Ascending aorta (tissue), 2 donors: Measurements from ENCODE around the gene NKX6-2. TPM values are rescaled to one million over a fixed set of nuclear protein-coding genes. Genes with fewer than 3 reads are reported as not detected.
"Not testable (repeated sequence)": the region's sequence is repeated elsewhere in the genome, so short reads cannot be mapped to it uniquely, and the experiment has no call there.

Experiments
- DNase-seq, 2 donors: peaks; one replicate each; pipeline ENCODE4 v3.0.0-alpha.2; 2019; ENCODE audit warnings: low spot score in 2 of 2
- H3K27ac ChIP-seq, 2 donors: fragments of 200-600 bp; sonication (generic); one replicate each; pipeline ENCODE4 v1.5.1; 2016 to 2017; ENCODE audit warnings: mild to moderate bottlenecking in 1 of 2
- H3K27me3 ChIP-seq: fragments of 200-600 bp; sonication (generic); one replicate; pipeline ENCODE4 v1.5.1; 2017
- H3K36me3 ChIP-seq, 2 donors: fragments of 200-600 bp; sonication (generic); one replicate each; pipeline ENCODE4 v1.5.1; 2016
- H3K4me1 ChIP-seq, 2 donors: fragments of 200-600 bp; sonication (generic); one replicate each; pipeline ENCODE4 v1.5.1; 2016 to 2017; ENCODE audit warnings: mild to moderate bottlenecking in 1 of 2
- H3K4me3 ChIP-seq, 2 donors: fragments of 200-600 bp; sonication (generic); one replicate each; pipeline ENCODE4 v1.5.1; 2016 to 2017; ENCODE audit warnings: mild to moderate bottlenecking in 1 of 2
- H3K9me3 ChIP-seq, 2 donors: fragments of 200-600 bp; sonication (generic); one replicate each; pipeline ENCODE4 v1.5.1; 2016
- CTCF ChIP-seq, 3 experiments: fragments of 200-600 bp in 2 of 3; fragments of 450-650 bp in 1 of 3; sonication (generic) in 2 of 3; IDR thresholded peaks; one replicate each; pipeline ENCODE4 v1.5.1; 2016 to 2019; ENCODE audit warnings: antibody characterized with exemption in 3 of 3, mild to moderate bottlenecking in 1 of 3, moderate library complexity in 1 of 3
- intact Hi-C: fragments of 100-400 bp; cut with DNase I; formaldehyde crosslinking; loops from one replicate; pipeline ENCODE4 v1.15.1; 2023
- total RNA-seq: library from RNA; depleted of rRNA; stranded (reverse); fragments of >200 nt; gene quantifications from one replicate; pipeline ENCODE4 v1.1.0, GENCODE V29; 2016

The NKX6-2 gene
- total RNA-seq, 1 donor from 2014 or later, result not detected

- H3K9me3 ChIP-seq, result no peaks in the 10 kb centered on the region
- no peak for DNase-seq
- no peaks in the 10 kb centered on the region for H3K36me3 ChIP-seq
- no peak overlapping the region for H3K27ac ChIP-seq
- peaks cover 7% of the 10 kb centered on the region for H3K27me3 ChIP-seq
- no peak for TF ChIP-seq CTCF (IDR thresholded peaks at IDR 0.05)
- no peaks in the 10 kb centered on the region for H3K4me1 ChIP-seq
- H3K4me3 ChIP-seq, result no peak overlapping the region
- intact Hi-C loops, result no loop called here
Observed at GRCh38 chr10:132793213-132793612, 7.3 kb upstream of the NKX6-2 start.

GRCh38 chr10:132792796-132793195 lies 6.8 kb upstream of the NKX6-2 start:
- no peak for TF ChIP-seq CTCF (IDR thresholded peaks at IDR 0.05)
- no peak overlapping the region for H3K4me3 ChIP-seq

GRCh38 chr10:132792099-132792498 lies 6.2 kb upstream of the NKX6-2 start:
- H3K9me3 ChIP-seq, H3K4me1 ChIP-seq, H3K4me3 ChIP-seq, intact Hi-C loops, H3K36me3 ChIP-seq, H3K27ac ChIP-seq, DNase-seq: not testable (repeated sequence)
- peaks cover 15% of the 10 kb centered on the region for H3K27me3 ChIP-seq

More at GRCh38 chr10:132792796-132793195, 6.8 kb upstream of the NKX6-2 start:
- H3K9me3 ChIP-seq, result no peaks in the 10 kb centered on the region
- H3K27ac ChIP-seq, result no peak overlapping the region
- no peaks in the 10 kb centered on the region for H3K4me1 ChIP-seq
- H3K27me3 ChIP-seq, result peaks cover 10% of the 10 kb centered on the region
- DNase-seq, result no peak
- no peaks in the 10 kb centered on the region for H3K36me3 ChIP-seq
- intact Hi-C loops, result no loop called here

- Histone ChIP-seq H3K27me3 (peaks cover 24% of the 10 kb centered on the region), H3K4me3 (no peak overlapping the region), H3K36me3 (no peaks in the 10 kb centered on the region), H3K27ac (no peak overlapping the region), H3K9me3 (no peaks in the 10 kb centered on the region), H3K4me1 (peaks cover 6 to 11% of the 10 kb centered on the region in 2 donors)
- intact Hi-C loops, result no loop called here
- TF ChIP-seq CTCF (IDR thresholded peaks at IDR 0.05), result no peak
- DNase-seq, result no peak
Observed at GRCh38 chr10:132790934-132791829, 5.2 kb upstream of the NKX6-2 start.

GRCh38 chr10:132790470-132790869 lies 4.5 kb upstream of the NKX6-2 start:
- no peak overlapping the region for H3K27ac ChIP-seq
- intact Hi-C loops, result no loop called here
- H3K4me1 ChIP-seq, result peaks cover 6 to 11% of the 10 kb centered on the region in 2 donors
- H3K9me3 ChIP-seq, result no peaks in the 10 kb centered on the region
- TF ChIP-seq CTCF (IDR thresholded peaks at IDR 0.05), result no peak
- H3K4me3 ChIP-seq, result no peak overlapping the region
- peaks cover 24% of the 10 kb centered on the region for H3K27me3 ChIP-seq
- DNase-seq, result no peak
- no peaks in the 10 kb centered on the region for H3K36me3 ChIP-seq

DNA sequence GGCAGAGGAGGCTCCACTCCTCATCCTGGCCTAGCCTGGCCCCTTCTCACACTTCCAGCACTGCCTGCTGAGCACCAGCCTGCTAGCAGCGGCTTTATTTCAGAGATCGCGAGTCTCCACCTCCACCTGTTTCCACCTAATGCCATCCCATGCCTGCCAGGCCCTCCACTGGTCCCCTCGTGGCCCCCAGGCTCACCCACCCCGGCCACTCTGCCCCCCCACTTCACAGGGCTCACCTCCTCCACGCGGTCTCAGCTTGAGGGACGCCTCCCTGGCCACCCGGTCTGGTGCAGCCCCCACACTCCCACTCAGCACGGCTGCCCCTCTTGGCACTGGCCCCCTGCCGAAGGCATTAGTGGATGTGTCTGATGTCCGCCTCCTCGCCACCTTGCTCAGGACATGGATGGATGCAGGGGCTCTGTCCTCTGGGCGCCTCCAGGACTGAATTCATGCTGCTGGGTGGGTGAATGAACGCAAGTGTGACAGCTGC lies 3.8 kb upstream of the NKX6-2 start:
- DNase-seq, result no peak
- H3K9me3 ChIP-seq, result no peaks in the 10 kb centered on the region
- intact Hi-C loops, result no loop called here
- no peaks in the 10 kb centered on the region for H3K36me3 ChIP-seq
- no peak for TF ChIP-seq CTCF (IDR thresholded peaks at IDR 0.05)
- H3K27ac ChIP-seq, result no peak overlapping the region
- peaks cover 30% of the 10 kb centered on the region for H3K27me3 ChIP-seq
- H3K4me3 ChIP-seq, result no peak overlapping the region
- peaks cover 6 to 11% of the 10 kb centered on the region in 2 donors for H3K4me1 ChIP-seq
